Activated CD8-positive, alpha-beta memory T cell treated with anti-CD3 and anti-CD28 coated beads, Interleukin-2, amount 50 U/mL, for 1 hour (primary cell): ENCODE data around the gene GOPC.
"Not testable (repeated sequence)": the region's sequence is repeated elsewhere in the genome, so short reads cannot be mapped to it uniquely, and the experiment has no call there.

Experiments used
- DNase-seq: peaks from one replicate; pipeline ENCODE4 v3.0.0-alpha.2; 2020; ENCODE audit errors: extremely low read depth

GOPC gene

GRCh38 chr6:117602151-117602898 is at the start of gene GOPC:
Gene GOPC, minus strand, starts transcription at chr6:117602511. Its CDS starts 223 bp downstream, at chr6:117602288.
- peak; percentile 92 for DNase-seq

- not testable (repeated sequence) for DNase-seq
Observed at GRCh38 chr6:117651984-117652383, 49.7 kb upstream of the GOPC start.

- no peak for DNase-seq
Observed at GRCh38 chr6:117642976-117643375, 40.7 kb upstream of the GOPC start.

GRCh38 chr6:117637770-117638169 is 35.5 kb upstream of the GOPC start:
- DNase-seq: no peak

- no peak for DNase-seq
Observed at GRCh38 chr6:117629119-117629660, 26.9 kb upstream of the GOPC start.

GRCh38 chr6:117627533-117627932 is 25.2 kb upstream of the GOPC start:
- DNase-seq: no peak

- no peak for DNase-seq
Observed at GRCh38 chr6:117624869-117625481, 22.7 kb upstream of the GOPC start.

GRCh38 chr6:117619178-117619577 is 16.9 kb upstream of the GOPC start:
- no peak for DNase-seq

- no peak for DNase-seq
Observed at GRCh38 chr6:117617210-117618035, 15.1 kb upstream of the GOPC start.

- no peak for DNase-seq
Observed at GRCh38 chr6:117616391-117617209, 14.3 kb upstream of the GOPC start.

- DNase-seq: no peak
Observed at GRCh38 chr6:117615750-117616390, 13.6 kb upstream of the GOPC start.

GRCh38 chr6:117613920-117614560 is 11.7 kb upstream of the GOPC start:
- DNase-seq: no peak

GRCh38 chr6:117607511-117607910 is 5.2 kb upstream of the GOPC start:
- no peak for DNase-seq

- no peak for DNase-seq
Observed at GRCh38 chr6:117605169-117605826, 3.0 kb upstream of the GOPC start.

GRCh38 chr6:117603821-117604220 is 1.5 kb upstream of the GOPC start:
- no peak for DNase-seq

- DNase-seq: no peak
Observed at GRCh38 chr6:117602899-117603588, 733 bp upstream of the GOPC start.

GRCh38 chr6:117601811-117602150 is 530 bp downstream of the GOPC start:
- DNase-seq: no peak

GRCh38 chr6:117600008-117600743 is 2.1 kb downstream of the GOPC start:
- no peak for DNase-seq

GRCh38 chr6:117597755-117598154 is 4.6 kb downstream of the GOPC start:
- no peak for DNase-seq
